LNCaP clone FGC (cell line): Measurements from ENCODE around the gene CCDC57.
A peak's percentile ranks its signal among the peaks of the same experiment; 100 is the strongest.

Source experiments
- DNase-seq: peaks from one replicate; pipeline ENCODE4 v3.0.0-alpha.2; 2011; ENCODE audit warnings: low read depth
- H3K4me3 ChIP-seq: 2 replicates; pipeline ENCODE4 v1.5.1; 2011; ENCODE audit warnings: mild to moderate bottlenecking, low read depth, low read length, control low read depth
- TF ChIP-seq, protein P1 (sequence below): IDR thresholded peaks from 2 replicates; pipeline ENCODE4 v1.5.1; 2012; ENCODE audit warnings: mild to moderate bottlenecking; ENCODE audit not compliant: control insufficient read depth, insufficient read depth; ENCODE audit errors: extremely low read depth

The CCDC57 gene

DNA sequence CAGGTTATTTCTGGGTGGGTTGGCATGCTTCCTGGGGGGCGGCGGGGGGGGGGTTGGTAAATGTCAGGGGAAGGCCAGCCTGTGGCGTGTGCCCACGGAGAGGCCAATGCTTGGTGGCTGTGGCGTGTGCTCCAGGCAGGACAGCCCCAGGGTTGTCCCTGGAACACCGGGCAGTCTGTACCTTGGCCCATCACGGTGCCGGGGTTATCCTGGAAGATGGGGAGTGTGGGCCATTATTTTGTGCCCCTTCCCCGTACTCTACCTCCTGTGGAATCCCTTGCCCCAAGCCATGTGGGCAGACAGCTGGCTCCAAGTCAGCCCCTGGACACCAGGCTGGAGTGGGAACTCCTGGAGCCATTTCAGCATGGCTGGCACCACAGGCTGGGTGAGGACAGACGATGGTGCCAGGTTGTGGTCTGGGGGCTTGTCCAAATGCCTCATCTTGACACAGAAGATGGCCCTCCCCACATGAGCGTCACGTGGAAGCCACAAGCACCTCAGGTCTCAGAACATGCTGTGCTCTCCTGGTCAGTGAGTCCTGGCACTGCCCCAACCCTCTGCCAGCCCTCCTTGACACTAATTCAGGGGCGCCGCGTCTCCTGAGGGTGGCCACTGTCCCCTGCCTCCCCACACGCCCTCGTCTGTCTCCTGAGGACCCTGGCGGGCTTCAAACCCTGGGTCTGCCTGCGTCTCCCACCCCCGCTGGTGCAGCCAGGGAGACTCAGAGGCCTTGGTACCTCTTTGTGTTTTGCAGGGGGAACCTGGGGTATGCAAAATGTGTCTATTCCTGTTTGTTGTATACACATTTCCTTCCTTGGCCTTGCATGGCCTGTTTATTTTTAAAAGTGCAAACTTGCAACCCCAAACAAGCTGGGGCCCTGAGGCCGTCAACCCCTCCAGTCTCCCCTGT, 20.5 kb upstream of the CCDC57 start:
- TF ChIP-seq, protein P1, sequence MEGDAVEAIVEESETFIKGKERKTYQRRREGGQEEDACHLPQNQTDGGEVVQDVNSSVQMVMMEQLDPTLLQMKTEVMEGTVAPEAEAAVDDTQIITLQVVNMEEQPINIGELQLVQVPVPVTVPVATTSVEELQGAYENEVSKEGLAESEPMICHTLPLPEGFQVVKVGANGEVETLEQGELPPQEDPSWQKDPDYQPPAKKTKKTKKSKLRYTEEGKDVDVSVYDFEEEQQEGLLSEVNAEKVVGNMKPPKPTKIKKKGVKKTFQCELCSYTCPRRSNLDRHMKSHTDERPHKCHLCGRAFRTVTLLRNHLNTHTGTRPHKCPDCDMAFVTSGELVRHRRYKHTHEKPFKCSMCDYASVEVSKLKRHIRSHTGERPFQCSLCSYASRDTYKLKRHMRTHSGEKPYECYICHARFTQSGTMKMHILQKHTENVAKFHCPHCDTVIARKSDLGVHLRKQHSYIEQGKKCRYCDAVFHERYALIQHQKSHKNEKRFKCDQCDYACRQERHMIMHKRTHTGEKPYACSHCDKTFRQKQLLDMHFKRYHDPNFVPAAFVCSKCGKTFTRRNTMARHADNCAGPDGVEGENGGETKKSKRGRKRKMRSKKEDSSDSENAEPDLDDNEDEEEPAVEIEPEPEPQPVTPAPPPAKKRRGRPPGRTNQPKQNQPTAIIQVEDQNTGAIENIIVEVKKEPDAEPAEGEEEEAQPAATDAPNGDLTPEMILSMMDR, result no peak
- H3K4me3 ChIP-seq, result no peak overlapping the region
- no peak for DNase-seq

DNA sequence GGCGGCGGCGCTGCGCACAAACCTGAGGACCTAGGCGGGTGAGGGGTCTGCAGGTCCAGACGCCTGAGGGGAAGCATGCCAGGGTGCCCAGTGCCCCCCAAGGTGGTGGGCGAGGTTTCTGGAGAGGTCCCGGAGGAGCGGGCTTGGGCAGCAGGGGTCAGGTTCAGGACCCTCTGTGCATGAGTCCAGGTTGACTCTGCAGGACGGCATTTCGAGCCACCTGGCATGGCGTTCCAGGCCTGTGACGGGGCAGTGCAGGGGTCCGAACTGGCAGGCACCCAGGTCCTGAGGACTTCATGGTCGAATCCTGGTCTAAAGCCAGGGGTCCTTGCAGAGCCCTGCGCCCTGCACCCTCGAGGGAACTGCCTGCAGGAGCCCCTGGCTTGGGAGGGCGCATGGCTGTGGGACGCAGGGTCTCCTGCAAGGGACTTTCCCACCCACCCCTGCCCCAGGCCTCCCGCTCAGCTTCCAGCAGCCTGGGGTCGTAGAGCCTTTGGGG, 19.7 kb upstream of the CCDC57 start:
- H3K4me3 ChIP-seq, result peak overlapping the region; percentile 52
- TF ChIP-seq, protein P1, result no peak
- no peak for DNase-seq

DNA sequence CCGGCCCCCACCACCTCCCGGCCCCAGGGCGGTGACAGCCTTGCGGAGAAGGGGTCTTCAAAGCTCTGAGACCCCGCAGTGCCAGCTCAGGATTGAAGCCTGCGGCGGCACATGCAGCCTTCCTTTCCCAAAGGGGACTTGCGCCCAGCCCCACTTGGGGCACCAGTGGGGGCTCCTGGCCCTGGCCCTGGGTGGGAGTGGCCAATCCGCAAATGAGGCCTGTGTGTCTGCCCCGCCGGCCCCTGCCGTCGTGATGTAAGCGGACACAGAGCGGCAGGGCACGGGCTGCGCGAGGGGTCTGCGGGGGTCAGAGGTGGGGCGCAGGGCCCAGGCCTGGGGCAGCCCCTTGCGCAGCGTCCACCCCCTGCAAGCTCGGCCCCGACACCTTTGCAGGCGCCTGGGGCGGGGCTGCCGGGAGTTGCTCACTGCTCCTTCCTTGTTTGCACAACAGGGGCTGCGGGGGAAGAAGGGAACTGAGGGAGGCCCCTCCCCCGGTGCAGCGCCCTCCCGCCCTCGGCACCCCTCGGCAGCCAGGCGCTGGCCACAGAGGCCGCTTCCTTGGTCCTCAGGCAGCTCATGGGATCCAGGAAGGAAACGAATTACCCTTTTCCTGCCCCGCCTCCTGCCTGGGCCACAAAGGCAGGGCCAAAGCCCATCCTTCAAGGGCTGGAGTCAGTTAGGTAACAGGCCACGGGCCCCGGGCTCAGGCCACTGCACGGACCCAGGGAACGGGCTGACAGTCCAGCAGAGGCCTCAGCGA, 19.1 kb upstream of the CCDC57 start:
- H3K4me3 ChIP-seq, result peak overlapping the region; percentile 52
- DNase-seq, result no peak
- TF ChIP-seq, protein P1, result no peak

DNA sequence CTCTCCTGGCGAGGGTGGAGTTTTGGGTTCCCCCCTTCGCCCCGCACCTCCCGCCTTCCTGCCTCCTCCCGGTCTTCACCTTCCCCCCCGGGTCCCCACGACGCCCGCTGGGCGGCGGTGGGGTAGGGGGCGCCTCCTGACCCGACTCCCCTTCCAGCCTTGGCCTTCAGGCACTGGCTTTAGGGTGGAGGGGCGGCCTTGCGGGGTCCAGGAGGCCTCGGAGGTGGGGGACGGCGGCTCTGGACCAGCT, 18.6 kb upstream of the CCDC57 start:
- TF ChIP-seq, protein P1, result no peak
- H3K4me3 ChIP-seq, result peak overlapping the region; percentile 52
- no peak for DNase-seq

DNA sequence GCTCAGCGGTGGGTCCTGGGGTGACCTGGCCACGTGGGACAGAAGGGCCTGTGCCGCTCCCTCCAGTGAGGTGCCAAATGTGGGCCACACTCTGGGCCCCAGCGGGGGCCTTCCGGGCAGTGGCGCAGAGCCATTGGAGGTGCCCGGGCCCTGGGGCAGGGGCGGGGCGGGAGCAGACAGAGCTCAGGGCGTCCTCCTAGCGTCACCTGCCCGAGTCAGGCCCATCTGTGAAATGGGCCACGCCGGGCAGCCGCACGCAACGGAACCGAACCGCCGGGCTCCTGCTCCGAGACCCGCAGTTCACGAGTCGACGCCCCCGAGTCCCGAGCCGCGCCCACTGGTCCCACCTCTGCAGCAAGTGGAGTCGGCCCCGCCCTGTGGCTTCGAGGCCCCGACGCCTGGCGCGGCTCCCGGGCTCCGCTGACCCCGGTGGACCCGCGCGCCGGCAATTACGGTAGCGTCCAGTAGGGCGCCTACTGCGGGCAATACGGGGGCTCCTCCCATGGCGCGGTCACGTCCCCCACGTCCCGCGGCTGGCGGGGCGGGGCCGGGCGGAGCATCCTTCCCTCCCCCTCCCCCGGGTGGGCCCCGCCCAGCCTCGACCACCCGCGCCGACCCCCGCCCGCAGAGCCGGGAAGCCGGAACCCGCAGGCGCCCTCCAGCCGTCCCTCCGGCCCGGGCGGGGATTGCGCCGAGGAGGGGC, 18.1 kb upstream of the CCDC57 start:
- DNase-seq, result no peak
- peak overlapping the region; percentile 52 for H3K4me3 ChIP-seq

More for the DNA sequence above, 18.1 kb upstream of the CCDC57 start:
- TF ChIP-seq, protein P1, result no peak
